NK-92 (cell line): ENCODE data around the gene CFHR3.
"Not testable (repeated sequence)": the region's sequence is repeated elsewhere in the genome, so short reads cannot be mapped to it uniquely, and the experiment has no call there.

ENCODE experiments used
- DNase-seq: peaks from one replicate; lab custom pipeline; 2025; ENCODE audit not compliant: unreplicated experiment; lab: John Stamatoyannopoulos, UW

CFHR3 gene

DNA sequence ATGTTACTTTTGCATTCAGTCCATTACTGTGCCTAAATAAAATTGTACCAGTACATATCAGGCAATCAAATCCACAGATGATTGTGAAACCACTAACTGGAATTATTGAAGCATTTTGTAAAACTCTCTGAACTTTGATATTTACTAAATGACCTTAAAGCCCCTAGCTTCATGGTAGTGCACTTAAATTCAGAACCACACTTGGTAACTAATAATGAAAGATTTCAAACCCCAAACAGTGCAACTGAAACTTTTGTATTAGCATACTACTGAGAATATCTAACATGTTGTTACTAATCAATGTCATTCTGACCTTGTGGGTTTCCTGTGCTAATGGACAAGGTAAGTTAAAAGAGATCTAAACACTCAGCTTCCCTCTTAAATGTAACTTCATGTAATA lies at the start of gene CFHR3:
TSS of gene CFHR3 (plus strand) at position 238 of the 400 bp plus-strand sequence. CDS start at position 285, 47 bp downstream.
- no peak for DNase-seq

DNA sequence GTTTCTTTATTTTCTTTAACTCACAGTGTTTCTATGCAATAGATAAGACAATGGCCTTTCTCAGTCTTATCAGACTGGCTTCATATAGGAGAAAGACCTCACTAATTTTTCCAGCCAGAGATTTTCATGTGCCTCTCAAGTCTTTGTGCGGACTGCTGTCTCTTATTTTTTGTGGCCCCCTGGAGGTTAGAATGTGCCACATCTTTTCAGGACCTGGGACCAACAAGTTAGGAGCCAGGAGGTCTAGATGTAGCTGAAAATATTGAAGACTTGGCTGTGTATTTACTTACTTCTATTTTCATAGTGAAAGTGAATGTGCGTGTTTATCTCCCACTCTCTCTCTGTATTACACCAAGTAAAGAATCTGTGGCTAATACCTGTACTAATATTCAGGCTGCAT lies 42.1 kb upstream of the CFHR3 start:
- DNase-seq: no peak

DNA sequence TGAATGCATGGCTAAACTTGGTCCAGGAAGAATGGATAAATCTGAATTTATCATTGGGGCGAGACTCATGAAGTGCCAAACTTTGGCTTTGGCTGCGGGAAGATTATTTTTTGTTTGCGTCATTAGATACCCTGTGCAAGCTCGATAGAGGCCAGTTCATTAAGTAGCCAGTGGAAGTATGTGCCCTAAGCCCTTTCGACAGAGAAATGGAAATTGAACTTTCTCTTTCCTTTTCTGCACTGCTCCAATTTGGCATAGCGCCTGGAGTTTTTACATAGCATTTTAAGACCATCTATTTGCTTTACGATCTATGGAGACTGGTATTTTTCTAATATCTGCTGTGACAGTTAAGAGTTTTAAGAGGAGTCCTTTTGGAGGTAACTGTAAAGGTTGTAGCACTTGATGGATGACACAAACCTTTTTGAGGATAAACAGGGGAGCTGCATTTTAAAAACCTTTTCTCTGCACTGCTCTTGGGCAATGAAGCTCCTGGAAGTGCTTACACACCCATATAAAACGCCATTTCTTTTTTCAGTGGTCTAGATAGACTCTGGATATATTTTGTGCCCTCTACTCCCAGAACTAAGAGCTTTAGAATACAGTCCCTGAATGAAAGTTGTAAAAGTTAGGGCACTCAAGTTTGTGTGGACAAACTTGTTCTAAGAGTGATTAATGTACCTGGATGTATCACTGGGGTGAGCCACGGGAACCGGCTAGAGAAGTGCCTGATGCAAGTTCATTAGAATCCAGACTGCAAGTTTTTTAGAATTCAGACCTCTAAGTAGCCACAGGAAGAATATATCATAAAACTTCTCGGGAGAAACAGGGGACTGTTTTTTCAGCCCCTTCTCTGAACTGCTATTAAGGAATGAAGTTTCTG lies 41.3 kb upstream of the CFHR3 start:
- no peak for DNase-seq

DNA sequence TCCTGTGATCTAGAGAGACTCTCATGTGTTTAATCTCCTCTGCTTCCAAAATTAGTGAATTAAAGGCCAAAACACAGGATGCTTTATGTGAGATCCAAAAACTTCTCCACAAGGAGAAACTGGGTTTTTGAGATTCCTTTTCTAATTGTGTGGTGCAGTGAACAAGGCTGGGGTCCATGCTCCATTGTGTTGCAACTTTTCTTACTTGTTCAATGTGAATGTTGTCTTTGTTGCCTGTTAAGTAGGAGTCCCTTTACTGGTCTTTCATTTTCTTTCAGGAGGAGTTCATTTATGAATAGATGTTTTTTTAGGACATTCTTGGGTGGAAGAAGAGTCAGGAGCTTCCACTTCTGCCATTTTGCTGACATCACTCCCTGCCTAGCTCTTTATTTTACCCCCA lies 40.6 kb upstream of the CFHR3 start:
- DNase-seq: no peak

DNA sequence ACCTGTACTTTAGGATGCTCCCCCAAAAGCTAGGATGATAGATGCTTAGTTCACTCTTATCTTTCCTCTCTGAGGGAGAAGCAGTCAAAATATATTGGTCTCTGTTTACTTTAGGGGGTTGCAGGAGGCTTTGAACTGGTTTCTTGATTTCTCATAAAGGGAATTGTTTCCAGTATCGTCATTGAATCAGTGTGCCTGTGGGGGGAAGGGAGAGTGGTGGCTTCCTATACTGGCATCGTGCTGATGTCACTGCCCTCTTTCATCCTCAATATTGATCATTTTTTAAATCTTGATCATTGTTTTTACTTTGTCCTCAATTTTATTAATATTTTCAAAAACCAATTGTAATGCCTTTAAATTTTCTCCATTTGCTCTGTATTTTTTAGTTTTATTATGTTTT lies 40.2 kb upstream of the CFHR3 start:
- no peak for DNase-seq

DNA sequence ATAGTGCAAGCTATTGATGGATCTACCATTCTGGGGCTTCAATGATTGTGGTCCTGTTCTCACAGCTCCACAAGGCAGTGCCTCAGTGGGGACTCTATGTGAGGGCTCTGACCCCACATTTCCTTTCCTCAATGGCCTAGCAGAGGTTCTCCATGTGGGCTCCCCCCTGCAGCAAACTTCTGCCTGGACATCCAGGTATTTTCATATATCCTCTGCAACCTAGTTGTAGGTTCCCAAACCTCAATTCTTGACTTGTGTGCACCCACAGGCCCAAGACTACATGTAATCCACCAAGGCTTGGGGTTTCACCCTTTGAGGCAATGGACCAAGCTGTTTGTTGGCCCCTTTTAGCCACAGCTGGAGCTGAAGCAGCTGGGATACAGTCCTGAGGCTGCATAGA lies 35.9 kb upstream of the CFHR3 start:
- no peak for DNase-seq

DNA sequence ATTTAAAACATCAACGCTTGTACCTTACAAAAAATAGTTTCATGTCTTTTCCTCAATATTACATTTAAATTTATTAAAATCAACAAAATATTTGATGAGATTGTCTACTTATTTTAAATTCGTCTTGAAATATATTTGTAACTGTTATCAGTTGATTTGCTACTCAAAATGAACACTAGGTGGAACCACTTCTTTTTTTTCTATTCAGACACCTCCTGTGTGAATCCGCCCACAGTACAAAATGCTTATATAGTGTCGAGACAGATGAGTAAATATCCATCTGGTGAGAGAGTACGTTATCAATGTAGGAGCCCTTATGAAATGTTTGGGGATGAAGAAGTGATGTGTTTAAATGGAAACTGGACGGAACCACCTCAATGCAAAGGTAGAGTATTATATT lies 31.4 kb upstream of the CFHR3 start:
- DNase-seq: not testable (repeated sequence)

DNA sequence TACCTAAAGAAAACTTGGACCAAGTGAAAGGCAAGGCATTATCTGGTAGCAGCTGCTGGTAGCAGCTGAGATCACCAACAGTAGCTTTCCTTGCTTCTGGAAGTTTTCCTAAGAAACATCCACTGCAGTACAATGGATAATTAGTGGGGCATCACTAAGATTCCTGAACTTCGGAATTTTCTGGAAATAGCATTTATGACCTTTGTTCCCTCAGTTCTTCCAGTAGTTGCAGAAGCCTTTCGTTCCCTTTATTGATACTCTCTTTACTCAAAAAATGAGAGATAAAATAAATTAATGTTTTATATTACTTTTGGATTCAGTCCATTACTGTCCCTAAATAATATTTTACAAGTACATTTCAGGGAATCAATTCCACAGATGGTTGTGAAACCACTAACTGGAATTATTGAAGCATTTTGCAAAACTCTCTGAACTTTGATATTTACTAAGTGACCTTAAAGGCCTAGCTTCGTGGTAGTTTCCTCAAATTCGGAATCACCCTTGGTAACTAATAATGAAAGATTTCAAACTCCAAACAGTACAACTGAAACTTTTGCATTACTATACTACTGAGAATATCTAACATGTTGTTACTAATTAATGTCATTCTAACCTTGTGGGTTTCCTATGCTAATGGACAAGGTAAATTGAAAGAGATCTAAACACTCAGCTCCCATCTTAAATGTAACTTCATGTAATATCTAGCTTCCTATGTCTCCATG lies 9.5 kb upstream of the CFHR3 start:
- DNase-seq: not testable (repeated sequence)

DNA sequence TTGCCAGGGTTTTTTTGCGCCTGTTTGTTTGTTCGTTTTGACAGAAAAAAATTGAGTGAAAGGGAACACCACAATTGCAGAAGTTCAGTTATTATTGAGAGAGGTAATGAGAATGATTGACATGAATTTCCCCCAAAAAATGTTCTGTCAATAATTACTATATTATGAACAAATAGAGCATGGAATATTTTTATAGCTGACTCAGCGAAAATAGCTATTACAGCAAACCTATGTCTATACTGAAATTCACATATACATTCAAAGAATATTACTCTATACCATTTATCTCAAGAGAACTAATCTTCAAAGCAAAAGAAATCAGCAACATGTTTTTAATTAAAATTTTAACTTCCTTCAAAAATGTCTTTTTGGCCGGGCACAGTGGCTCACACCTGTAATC lies 4.8 kb upstream of the CFHR3 start:
- DNase-seq: not testable (repeated sequence)

DNA sequence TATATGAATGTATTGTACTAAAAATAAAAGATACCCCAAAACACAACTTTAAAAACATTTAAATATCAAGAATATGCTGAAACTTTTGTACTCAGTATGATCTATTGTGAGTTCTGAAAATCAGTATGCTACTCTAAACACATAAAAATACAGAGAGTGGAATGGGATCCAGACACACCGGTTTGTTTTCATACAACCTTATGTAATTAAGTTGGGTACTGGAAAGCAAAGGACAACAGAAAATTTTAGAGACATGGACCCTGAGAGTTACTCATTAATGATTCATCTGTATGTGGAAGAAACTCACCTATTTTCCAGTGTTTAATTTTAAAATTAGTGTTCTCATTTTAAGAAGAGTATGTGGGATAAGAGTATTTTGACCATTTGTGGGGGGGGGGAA lies 927 bp upstream of the CFHR3 start:
- no peak for DNase-seq

DNA sequence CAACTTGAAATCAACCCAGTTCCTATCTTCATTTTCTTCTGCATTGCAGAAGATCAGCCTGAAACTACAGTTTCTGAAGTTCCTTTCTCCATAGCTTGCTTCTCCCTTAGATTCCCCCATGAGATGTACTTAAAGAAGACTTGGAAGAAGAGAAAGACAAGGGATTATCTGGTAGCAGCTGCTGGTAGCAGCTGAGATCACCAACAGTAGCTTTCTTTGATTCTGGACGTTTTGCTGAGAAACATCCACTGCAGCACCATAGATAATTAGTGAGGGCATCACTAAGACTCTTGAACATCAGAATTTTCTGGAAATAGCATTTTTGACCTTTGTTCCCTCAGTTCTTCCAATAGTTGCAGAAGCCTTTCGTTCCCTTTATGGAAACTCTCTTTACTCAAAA lies 465 bp upstream of the CFHR3 start:
- DNase-seq: no peak

DNA sequence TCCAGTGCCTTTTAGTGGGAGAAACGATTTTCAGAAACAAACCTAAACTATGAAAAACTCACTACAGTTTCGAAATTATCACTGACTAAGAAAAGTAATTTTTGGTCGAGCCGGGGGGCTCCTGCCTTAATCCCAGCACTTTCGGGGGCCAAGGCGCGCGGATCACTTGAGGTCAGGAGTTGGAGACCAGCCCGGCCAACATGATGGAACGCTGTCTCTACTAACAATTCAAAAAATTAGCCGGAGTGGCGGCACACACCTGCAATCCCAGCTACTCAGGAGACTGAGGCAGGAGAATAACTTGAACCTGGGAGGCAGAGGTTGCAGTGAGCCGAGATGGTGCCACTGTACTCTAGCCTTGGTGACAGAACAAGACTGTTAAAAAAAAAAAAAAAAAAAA lies 3.0 kb downstream of the CFHR3 start:
- DNase-seq: no peak

DNA sequence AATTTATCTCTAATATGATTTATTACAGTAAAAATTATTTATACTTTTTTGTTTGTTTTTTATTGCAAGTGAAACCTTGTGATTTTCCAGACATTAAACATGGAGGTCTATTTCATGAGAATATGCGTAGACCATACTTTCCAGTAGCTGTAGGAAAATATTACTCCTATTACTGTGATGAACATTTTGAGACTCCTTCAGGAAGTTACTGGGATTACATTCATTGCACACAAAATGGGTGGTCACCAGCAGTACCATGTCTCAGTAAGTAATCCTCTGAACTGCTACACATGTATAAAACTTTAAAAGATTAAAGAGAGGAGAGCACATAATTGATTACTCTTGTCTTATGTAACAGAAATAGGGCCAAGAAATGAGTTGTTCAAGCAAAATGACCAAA lies 4.5 kb downstream of the CFHR3 start:
- DNase-seq: no peak

DNA sequence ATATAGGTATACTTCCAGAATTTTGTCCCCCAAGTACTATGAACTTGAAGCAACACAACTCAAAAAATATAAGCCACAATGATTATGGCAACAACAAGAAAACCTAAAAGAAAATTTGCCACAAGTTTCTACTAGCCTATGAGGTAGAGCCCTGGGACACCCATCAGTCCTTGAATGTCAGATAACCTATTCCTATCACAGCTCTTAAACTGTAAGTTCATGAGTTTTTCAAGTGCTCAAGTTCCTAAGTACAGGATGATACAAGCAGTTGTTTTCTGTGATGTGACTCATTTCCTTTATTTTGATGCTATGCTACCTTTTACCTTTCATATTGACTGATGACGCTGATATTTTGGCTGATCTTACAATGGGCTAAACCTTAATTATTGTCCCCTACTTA lies 16.6 kb downstream of the CFHR3 start:
- DNase-seq: not testable (repeated sequence)

DNA sequence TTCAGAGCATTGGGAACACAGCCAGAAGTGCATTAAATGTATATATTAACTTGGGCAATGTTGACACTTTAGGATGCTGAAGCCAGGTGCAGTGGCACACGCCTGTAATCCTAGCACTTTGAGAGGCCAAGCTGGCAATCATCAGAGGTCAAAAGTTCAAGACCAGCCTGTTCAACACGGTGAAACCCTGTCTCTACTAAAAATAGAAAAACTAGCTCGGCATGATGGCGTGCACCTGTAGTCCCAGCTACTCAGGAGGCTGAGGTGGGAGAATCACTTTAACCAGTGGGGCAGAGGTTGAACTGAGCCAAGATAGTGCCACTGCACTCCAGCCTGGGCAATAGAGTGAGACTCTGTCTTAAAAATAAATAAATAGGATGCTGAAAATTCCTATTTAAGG lies 19.5 kb downstream of the CFHR3 start:
- DNase-seq: not testable (repeated sequence)

DNA sequence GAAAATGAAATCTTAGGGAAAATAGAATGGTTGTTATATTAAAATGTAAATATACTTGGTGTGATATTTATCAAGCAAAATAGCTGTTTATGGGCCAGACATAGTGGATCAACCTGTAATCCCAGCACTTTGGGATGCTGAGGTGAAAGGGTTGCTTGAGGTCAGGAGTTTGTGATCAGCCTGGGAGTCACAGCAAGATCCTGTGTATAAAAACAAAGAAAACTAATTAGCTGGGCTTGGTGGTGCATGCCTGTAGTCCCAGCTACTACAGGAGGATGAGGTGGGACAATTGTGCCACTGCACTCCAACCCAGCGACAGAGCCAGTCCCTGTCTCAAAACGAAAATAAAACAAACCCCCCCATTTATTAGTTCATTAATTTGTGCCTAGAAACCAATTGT lies 23.3 kb downstream of the CFHR3 start:
- no peak for DNase-seq

DNA sequence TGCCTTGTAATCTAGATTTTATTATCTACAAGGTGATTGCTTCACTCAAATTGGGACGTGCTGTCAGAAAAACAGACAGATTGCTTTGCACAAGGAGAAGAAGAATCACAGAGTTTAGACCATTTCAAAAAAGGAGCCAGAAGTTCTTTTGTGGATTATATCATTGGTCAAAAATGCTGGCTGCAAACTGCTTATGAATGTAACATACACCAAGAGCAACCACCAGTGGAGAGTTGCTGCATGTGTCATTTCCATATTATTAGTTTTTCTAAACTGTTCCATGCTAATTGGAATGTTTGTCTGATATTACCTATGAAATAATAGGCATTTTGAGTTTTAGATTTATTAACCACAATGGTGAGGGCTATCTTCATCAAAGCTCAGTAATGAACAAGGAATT lies 27.3 kb downstream of the CFHR3 start:
- DNase-seq: not testable (repeated sequence)

DNA sequence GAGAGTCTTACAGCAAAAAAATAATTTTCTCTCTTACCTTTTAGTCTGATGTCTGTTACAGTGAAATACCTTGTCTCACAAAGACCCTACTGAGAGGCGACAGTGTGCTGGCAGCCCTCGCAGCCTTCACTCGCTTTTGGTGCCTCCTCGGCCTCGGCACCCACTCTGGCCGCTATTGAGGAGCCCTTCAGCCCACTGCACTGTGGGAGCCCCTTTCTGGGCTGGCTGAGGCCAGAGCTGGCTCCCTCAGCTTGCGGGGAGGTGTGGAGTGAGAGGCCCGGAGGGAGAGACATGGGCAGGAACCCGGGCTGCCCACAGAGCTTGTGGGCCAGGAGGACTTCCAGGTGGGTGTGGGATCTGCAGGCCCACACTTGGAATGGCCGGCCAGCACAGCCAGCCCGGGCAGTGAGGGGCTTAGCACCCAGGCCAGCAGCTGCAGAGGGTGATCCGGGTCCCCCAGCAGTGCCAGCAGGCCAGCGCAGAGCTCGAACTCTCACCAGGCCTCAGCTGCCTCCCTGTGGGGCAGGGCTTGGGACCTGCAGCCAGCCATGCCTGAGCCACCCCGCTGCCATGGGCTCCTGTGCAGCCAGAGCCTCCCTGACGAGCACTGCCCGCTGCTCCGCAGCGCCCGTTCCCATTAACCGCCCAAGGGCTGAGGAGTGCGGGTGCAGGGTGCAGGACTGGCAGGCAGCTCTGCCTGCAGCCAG lies 34.0 kb downstream of the CFHR3 start:
- no peak for DNase-seq

DNA sequence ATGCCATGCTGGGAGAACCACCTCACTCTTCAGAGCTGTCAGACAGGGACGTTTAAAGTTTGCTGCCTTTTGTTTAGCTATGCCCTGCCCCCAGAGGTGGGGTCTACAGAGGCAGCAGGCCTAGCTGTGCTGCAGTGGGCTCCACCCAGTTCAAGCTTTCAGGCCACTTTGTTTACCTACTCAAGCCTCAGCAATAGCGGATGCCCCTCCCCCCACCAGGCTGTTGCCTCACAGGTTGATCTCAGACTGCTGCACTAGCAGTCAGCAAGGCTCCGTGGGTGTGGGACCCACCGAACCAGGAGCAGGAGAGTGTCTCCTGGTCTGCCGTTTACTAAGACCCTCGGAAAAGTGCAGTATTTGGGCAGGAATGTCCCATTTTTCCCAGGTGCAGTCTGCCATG lies 42.8 kb downstream of the CFHR3 start:
- DNase-seq: not testable (repeated sequence)

DNA sequence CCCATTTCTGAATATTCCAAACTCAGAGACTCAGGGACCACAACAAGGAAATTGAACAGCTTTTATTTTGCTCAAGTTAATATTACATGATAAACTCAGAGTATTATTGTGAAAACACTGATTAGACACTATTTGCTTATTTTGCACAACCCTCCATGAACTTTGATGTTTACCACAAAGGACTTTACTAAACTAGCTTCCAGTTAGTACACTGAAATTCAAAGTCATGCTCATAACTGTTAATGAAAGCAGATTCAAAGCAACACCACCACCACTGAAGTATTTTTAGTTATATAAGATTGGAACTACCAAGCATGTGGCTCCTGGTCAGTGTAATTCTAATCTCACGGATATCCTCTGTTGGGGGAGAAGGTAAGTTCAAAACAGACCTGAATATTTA lies 44.9 kb downstream of the CFHR3 start, which contains the start of gene CFHR1:
TSS of gene CFHR1 (plus strand) at position 201 of the 400 bp plus-strand sequence. CDS start at position 315, 114 bp downstream.
- not testable (repeated sequence) for DNase-seq

DNA sequence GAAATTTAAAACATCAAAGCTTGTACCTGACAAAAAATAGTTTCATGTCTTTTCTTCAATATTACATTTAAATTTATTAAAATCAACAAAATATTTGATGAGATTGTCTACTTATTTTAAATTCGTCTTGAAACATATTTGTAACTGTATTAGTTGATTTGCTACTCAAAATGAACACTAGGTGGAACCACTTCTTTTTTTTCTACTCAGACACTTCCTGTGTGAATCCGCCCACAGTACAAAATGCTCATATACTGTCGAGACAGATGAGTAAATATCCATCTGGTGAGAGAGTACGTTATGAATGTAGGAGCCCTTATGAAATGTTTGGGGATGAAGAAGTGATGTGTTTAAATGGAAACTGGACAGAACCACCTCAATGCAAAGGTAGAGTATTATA lies 53.2 kb downstream of the CFHR3 start:
- DNase-seq: not testable (repeated sequence)
